ENCODE data around the gene RBMS2. TPM values are rescaled to one million over a fixed set of nuclear protein-coding genes. Genes with fewer than 3 reads are reported as not detected.
A peak's percentile ranks its signal among the peaks of the same experiment; 100 is the strongest.

RBMS2 gene
- total RNA-seq, 3 donors from 2014 or later (not counting 1 experiment from before 2014, with no cell fraction given) = 10.8 to 16.5 (median 15.6) TPM

- Histone ChIP-seq H3K36me3 (ENCODE audit: control insufficient read depth, insufficient read depth, low read length) (peaks cover 5% of the 10 kb centered on the region), H3K27me3 (ENCODE audit: control insufficient read depth, insufficient read depth, low read length) (no peaks in the 10 kb centered on the region), H3K27ac (ENCODE audit: low read length) (no peak overlapping the region), H3K4me3 (ENCODE audit: low read length) (no peak overlapping the region), H3K4me1 (ENCODE audit: control insufficient read depth, insufficient read depth, low read length) (no peaks in the 10 kb centered on the region), H3K9me3 (ENCODE audit: control insufficient read depth, insufficient read depth, low read length) (no peaks in the 10 kb centered on the region)
- Mint-ChIP-seq H3K27ac (no peak overlapping the region), H3K4me1 (peaks cover 0 to 7% of the 10 kb centered on the region in 2 donors), H3K27me3 (ENCODE audit: low read depth in 2 of 2) (no peaks in the 10 kb centered on the region), H3K9me3 (no peaks in the 10 kb centered on the region), H3K36me3 (peaks cover 6% of the 10 kb centered on the region), H3K4me3 (no peak overlapping the region)
- no peak for TF ChIP-seq CTCF (IDR thresholded peaks at IDR 0.05)
- intact Hi-C loops (cut with micrococcal nuclease) = no loop called here
- ATAC-seq (no peak), DNase-seq (no peak)
Observed at GRCh38 chr12:56591961-56592360, 70.3 kb downstream of the RBMS2 start.

- peak overlapping the region in 1 of 2 donors; percentile 15 for H3K27ac Mint-ChIP-seq
- ATAC-seq (peak; percentile 72 to 90 (median 78)), DNase-seq (peak; percentile 58 to 78)
- no peak overlapping the region for H3K4me3 Mint-ChIP-seq
- peaks cover 19% of the 10 kb centered on the region for H3K36me3 Mint-ChIP-seq
- no peak overlapping the region for H3K27ac ChIP-seq (ENCODE audit: low read length)
- TF ChIP-seq CTCF (IDR thresholded peaks at IDR 0.05) = peak; percentile 75
- 74% methylated on average over 8 of the region's 8 CpGs for WGBS (ENCODE audit: insufficient coverage)
- H3K4me1 Mint-ChIP-seq = peaks cover 0 to 15% of the 10 kb centered on the region in 2 donors
- intact Hi-C loops (cut with micrococcal nuclease) = loop anchor here (1.0 kb wide), 1 partner anchor 81 kb away; no protein-coding TSS in a partner anchor
- no peaks in the 10 kb centered on the region for H3K27me3 ChIP-seq (ENCODE audit: control insufficient read depth, insufficient read depth, low read length)
- peaks cover 25% of the 10 kb centered on the region for H3K36me3 ChIP-seq (ENCODE audit: control insufficient read depth, insufficient read depth, low read length)
- H3K4me1 ChIP-seq (ENCODE audit: control insufficient read depth, insufficient read depth, low read length) = no peaks in the 10 kb centered on the region
- no peaks in the 10 kb centered on the region for H3K27me3 Mint-ChIP-seq (ENCODE audit: low read depth in 2 of 2)
- H3K9me3 ChIP-seq (ENCODE audit: control insufficient read depth, insufficient read depth, low read length) = no peaks in the 10 kb centered on the region
- H3K9me3 Mint-ChIP-seq = no peaks in the 10 kb centered on the region
- H3K4me3 ChIP-seq (ENCODE audit: low read length) = no peak overlapping the region
Observed at GRCh38 chr12:56593909-56594621, 72.4 kb downstream of the RBMS2 start.

GRCh38 chr12:56596815-56597214 lies 75.2 kb downstream of the RBMS2 start:
- no peak overlapping the region for H3K27ac ChIP-seq (ENCODE audit: low read length)
- 90% methylated on average over 3 of the region's 3 CpGs for WGBS (ENCODE audit: insufficient coverage)
- H3K9me3 Mint-ChIP-seq = no peaks in the 10 kb centered on the region
- H3K36me3 Mint-ChIP-seq = peaks cover 19% of the 10 kb centered on the region
- intact Hi-C loops (cut with micrococcal nuclease) = no loop called here
- H3K9me3 ChIP-seq (ENCODE audit: control insufficient read depth, insufficient read depth, low read length) = no peaks in the 10 kb centered on the region
- TF ChIP-seq CTCF (IDR thresholded peaks at IDR 0.05) = no peak
- peaks cover 0 to 15% of the 10 kb centered on the region in 2 donors for H3K4me1 Mint-ChIP-seq
- H3K4me3 Mint-ChIP-seq = no peak overlapping the region
- no peak for ATAC-seq
- peaks cover 52% of the 10 kb centered on the region for H3K36me3 ChIP-seq (ENCODE audit: control insufficient read depth, insufficient read depth, low read length)
- H3K27me3 ChIP-seq (ENCODE audit: control insufficient read depth, insufficient read depth, low read length) = no peaks in the 10 kb centered on the region
- no peaks in the 10 kb centered on the region for H3K27me3 Mint-ChIP-seq (ENCODE audit: low read depth in 2 of 2)
- no peaks in the 10 kb centered on the region for H3K4me1 ChIP-seq (ENCODE audit: control insufficient read depth, insufficient read depth, low read length)
- DNase-seq = no peak
- H3K4me3 ChIP-seq (ENCODE audit: low read length) = no peak overlapping the region
- H3K27ac Mint-ChIP-seq = peak overlapping the region; percentile 54 to 77

- intact Hi-C loops (cut with micrococcal nuclease) = no loop called here
- no peak for TF ChIP-seq CTCF (IDR thresholded peaks at IDR 0.05)
- Mint-ChIP-seq H3K9me3 (no peaks in the 10 kb centered on the region), H3K4me3 (no peak overlapping the region), H3K4me1 (peaks cover 0 to 12% of the 10 kb centered on the region in 2 donors), H3K27me3 (ENCODE audit: low read depth in 2 of 2) (no peaks in the 10 kb centered on the region), H3K36me3 (peaks cover 19% of the 10 kb centered on the region), H3K27ac (no peak overlapping the region)
- DNase-seq (no peak), ATAC-seq (no peak)
- Histone ChIP-seq H3K27ac (ENCODE audit: low read length) (no peak overlapping the region), H3K4me3 (ENCODE audit: low read length) (no peak overlapping the region), H3K27me3 (ENCODE audit: control insufficient read depth, insufficient read depth, low read length) (no peaks in the 10 kb centered on the region), H3K36me3 (ENCODE audit: control insufficient read depth, insufficient read depth, low read length) (peaks cover 72% of the 10 kb centered on the region), H3K9me3 (ENCODE audit: control insufficient read depth, insufficient read depth, low read length) (no peaks in the 10 kb centered on the region), H3K4me1 (ENCODE audit: control insufficient read depth, insufficient read depth, low read length) (no peaks in the 10 kb centered on the region)
- over 99% methylated on average over 15 of the region's 15 CpGs for WGBS (ENCODE audit: insufficient coverage)
Observed at GRCh38 chr12:56599041-56599440, 77.4 kb downstream of the RBMS2 start.

All from natural killer cell (primary cell).